H1 (cell line): Measurements from ENCODE around the gene MBNL1. TPM values are rescaled to one million over a fixed set of nuclear protein-coding genes. Genes with fewer than 3 reads are reported as not detected.

Experiments
- JUN ChIP-seq: IDR thresholded peaks from 2 replicates; pipeline ENCODE4 v1.6.1; 2011; ENCODE audit warnings: low read depth, mild to moderate bottlenecking, improper control_type of control experiment, low read length
- KDM4A ChIP-seq: IDR thresholded peaks from one replicate; pipeline ENCODE4 v1.7.1; 2012; ENCODE audit warnings: low read depth, mild to moderate bottlenecking, moderate library complexity, low read length, inconsistent platforms; ENCODE audit not compliant: severe bottlenecking
- MAFK ChIP-seq: IDR thresholded peaks from 2 replicates; pipeline ENCODE4 v1.6.1; 2012; ENCODE audit warnings: low read depth, mild to moderate bottlenecking, improper control_type of control experiment, low read length
- POLR2A ChIP-seq, 2 experiments: IDR thresholded peaks; 1 replicate in 1 of 2; 2 replicates in 1 of 2; pipeline ENCODE4 v1.6.1; 2011; ENCODE audit warnings: low read depth in 2 of 2, low read length in 2 of 2, mild to moderate bottlenecking in 2 of 2; ENCODE audit errors: control extremely low read depth in 1 of 2
- RXRA ChIP-seq: IDR thresholded peaks from 2 replicates; pipeline ENCODE4 v1.6.1; 2011; ENCODE audit warnings: low read depth, mild to moderate bottlenecking, low read length, moderate library complexity; ENCODE audit not compliant: insufficient read depth
- SP4 ChIP-seq: IDR thresholded peaks from 2 replicates; pipeline ENCODE4 v1.6.1; 2012; ENCODE audit warnings: low read length, inconsistent platforms
- SUZ12 ChIP-seq: fragments of 200-600 bp; sonication (generic); IDR thresholded peaks from 2 replicates; pipeline ENCODE4 v1.6.1; 2012; ENCODE audit warnings: mild to moderate bottlenecking, inconsistent platforms, low read length, moderate library complexity, mixed read lengths
- polyA plus RNA-seq, 7 experiments: library from polyadenylated mRNA; depleted of rRNA in 3 of 7; stranded (reverse) in 5 of 7; unstranded in 2 of 7; fragments of >200 nt in 5 of 7; fragments of 200-250 nt in 2 of 7; gene quantifications; 1 replicate in 5 of 7; 2 replicates in 1 of 7; 4 replicates in 1 of 7; pipeline versions ENCODE4 v1.2.1 to v1.2.3, GENCODE V29; 2011 to 2013; ENCODE audit warnings: missing spikeins in 2 of 7, mixed read lengths in 2 of 7
- total RNA-seq: library from RNA; stranded (reverse); fragmentation: NEBNext Ultra II Directional; extraction: Animal tissue kit (Norgen Biotek cat#: 25700); gene quantifications from 2 replicates; pipeline ENCODE4 v1.2.1, GENCODE V29; 2021

MBNL1 gene
- total and polyA plus RNA-seq, 2 of the 8 experiments (the other 6 are each of a cell fraction or from before 2014, with no cell fraction given): 5.0 to 16.4 TPM

DNA sequence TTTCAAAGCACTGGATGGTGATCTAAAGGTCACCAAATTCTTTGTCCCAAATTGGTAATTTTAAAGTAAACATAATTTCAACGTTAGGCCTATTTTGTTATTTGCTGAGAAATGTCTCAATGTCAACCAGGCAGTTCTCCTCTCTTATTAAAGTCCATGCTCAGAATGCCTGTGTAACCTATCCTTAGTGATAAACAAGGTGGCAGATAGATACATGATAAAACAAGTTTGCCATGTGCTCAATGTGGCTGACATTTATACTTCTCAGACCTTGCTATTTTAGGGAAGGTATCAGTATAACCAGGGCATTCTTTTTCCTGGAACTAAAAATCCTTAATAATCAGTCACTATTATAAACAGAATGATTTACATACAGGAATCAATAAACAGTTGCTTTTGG lies 8.5 kb downstream of the MBNL1 start (continued):
- TF ChIP-seq SUZ12 (no peak), POLR2A (IDR thresholded peaks at IDR 0.05; ENCODE audit: control extremely low read depth in 1 of 2, low read depth in 2 of 2, low read length in 2 of 2) (no peak), MAFK (no peak), RXRA (no peak), SP4 (no peak), JUN (no peak), KDM4A (no peak)
